ENCODE measurements around the gene PTPRH.

The PTPRH gene

GRCh38 chr19:55251341-55252081, 42.2 kb upstream of the PTPRH start:
- H3K36me3 ChIP-seq, result peaks cover 17% of the 10 kb centered on the region
- TF ChIP-seq CTCF (IDR thresholded peaks at IDR 0.05), result no peak
- no peaks in the 10 kb centered on the region for H3K9me3 ChIP-seq
- no peak overlapping the region for H3K4me3 ChIP-seq (ENCODE audit: low read depth in 1 of 2, low read length in 1 of 2)
- H3K4me1 ChIP-seq (ENCODE audit: control insufficient read depth in 1 of 2, insufficient read depth in 1 of 2, low read depth in 1 of 2, low read length in 1 of 2), result peaks cover 66 to 74% of the 10 kb centered on the region in 2 experiments
- peak overlapping the region; percentile 93 for H3K27ac ChIP-seq
- H3K27me3 ChIP-seq, result no peaks in the 10 kb centered on the region

- peaks cover 55 to 63% of the 10 kb centered on the region in 2 experiments for H3K4me1 ChIP-seq (ENCODE audit: control insufficient read depth in 1 of 2, insufficient read depth in 1 of 2, low read depth in 1 of 2, low read length in 1 of 2)
- peak overlapping the region; percentile 93 for H3K27ac ChIP-seq
- no peaks in the 10 kb centered on the region for H3K27me3 ChIP-seq
- H3K4me3 ChIP-seq (ENCODE audit: low read depth in 1 of 2, low read length in 1 of 2), result no peak overlapping the region
- no peak for TF ChIP-seq CTCF (IDR thresholded peaks at IDR 0.05)
- no peaks in the 10 kb centered on the region for H3K9me3 ChIP-seq
- H3K36me3 ChIP-seq, result peaks cover 28% of the 10 kb centered on the region
These were observed 41.1 kb upstream of the PTPRH start for GRCh38 chr19:55250262-55251036.

- Histone ChIP-seq H3K36me3 (peaks cover 34% of the 10 kb centered on the region), H3K4me3 (ENCODE audit: low read depth in 1 of 2, low read length in 1 of 2) (no peak overlapping the region)
- no peak for TF ChIP-seq CTCF (IDR thresholded peaks at IDR 0.05)
These were observed 40.5 kb upstream of the PTPRH start for GRCh38 chr19:55249841-55250240.

GRCh38 chr19:55248704-55249103, 39.4 kb upstream of the PTPRH start:
- H3K4me3 ChIP-seq (ENCODE audit: low read depth in 1 of 2, low read length in 1 of 2), result no peak overlapping the region
- H3K27me3 ChIP-seq, result no peaks in the 10 kb centered on the region
- H3K4me1 ChIP-seq (ENCODE audit: control insufficient read depth in 1 of 2, insufficient read depth in 1 of 2, low read depth in 1 of 2, low read length in 1 of 2), result peaks cover 38 to 47% of the 10 kb centered on the region in 2 experiments
- H3K9me3 ChIP-seq, result no peaks in the 10 kb centered on the region
- TF ChIP-seq CTCF (IDR thresholded peaks at IDR 0.05), result no peak
- H3K36me3 ChIP-seq, result peaks cover 45% of the 10 kb centered on the region
- H3K27ac ChIP-seq, result peak overlapping the region; percentile 13

More at GRCh38 chr19:55249841-55250240, 40.5 kb upstream of the PTPRH start:
- no peaks in the 10 kb centered on the region for H3K27me3 ChIP-seq
- H3K9me3 ChIP-seq, result no peaks in the 10 kb centered on the region
- H3K4me1 ChIP-seq (ENCODE audit: control insufficient read depth in 1 of 2, insufficient read depth in 1 of 2, low read depth in 1 of 2, low read length in 1 of 2), result peaks cover 49 to 57% of the 10 kb centered on the region in 2 experiments
- no peak overlapping the region for H3K27ac ChIP-seq

GRCh38 chr19:55248166-55248675, 38.9 kb upstream of the PTPRH start:
- TF ChIP-seq CTCF (IDR thresholded peaks at IDR 0.05), result no peak
- H3K36me3 ChIP-seq, result peaks cover 50% of the 10 kb centered on the region
- peak overlapping the region; percentile 37 for H3K27ac ChIP-seq
- H3K27me3 ChIP-seq, result no peaks in the 10 kb centered on the region
- H3K9me3 ChIP-seq, result no peaks in the 10 kb centered on the region
- H3K4me1 ChIP-seq (ENCODE audit: control insufficient read depth in 1 of 2, insufficient read depth in 1 of 2, low read depth in 1 of 2, low read length in 1 of 2), result peaks cover 33 to 42% of the 10 kb centered on the region in 2 experiments
- H3K4me3 ChIP-seq (ENCODE audit: low read depth in 1 of 2, low read length in 1 of 2), result no peak overlapping the region
